Measurements from ENCODE around the gene OR51B2.
"Not testable (repeated sequence)": the region's sequence is repeated elsewhere in the genome, so short reads cannot be mapped to it uniquely, and the experiment has no call there.

Gene OR51B2, protein sequence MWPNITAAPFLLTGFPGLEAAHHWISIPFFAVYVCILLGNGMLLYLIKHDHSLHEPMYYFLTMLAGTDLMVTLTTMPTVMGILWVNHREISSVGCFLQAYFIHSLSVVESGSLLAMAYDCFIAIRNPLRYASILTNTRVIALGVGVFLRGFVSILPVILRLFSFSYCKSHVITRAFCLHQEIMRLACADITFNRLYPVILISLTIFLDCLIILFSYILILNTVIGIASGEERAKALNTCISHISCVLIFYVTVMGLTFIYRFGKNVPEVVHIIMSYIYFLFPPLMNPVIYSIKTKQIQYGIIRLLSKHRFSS

DNA sequence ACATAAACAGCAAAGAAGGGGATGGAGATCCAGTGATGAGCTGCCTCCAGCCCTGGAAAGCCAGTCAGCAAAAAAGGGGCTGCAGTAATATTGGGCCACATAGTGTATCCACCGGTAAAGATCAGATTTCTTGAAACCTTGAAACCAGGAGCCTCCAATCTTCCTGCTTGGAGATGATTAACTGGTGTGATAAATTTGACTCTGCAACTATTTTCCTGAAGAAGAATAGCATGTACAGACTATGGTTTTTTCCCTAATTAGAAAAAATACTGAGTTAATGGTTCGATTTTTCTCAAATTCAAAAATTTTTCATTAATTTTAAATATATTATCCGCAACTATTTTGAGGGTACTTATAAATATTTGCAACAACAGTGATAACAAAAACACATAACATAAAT is at the start of gene OR51B2:
Gene OR51B2, minus strand, starts transcription at position 101 of the 400 bp plus-strand sequence. Its CDS starts 0 bp downstream, at position 101.
- no peak for DNase-seq (ENCODE audit: low read depth)

DNA sequence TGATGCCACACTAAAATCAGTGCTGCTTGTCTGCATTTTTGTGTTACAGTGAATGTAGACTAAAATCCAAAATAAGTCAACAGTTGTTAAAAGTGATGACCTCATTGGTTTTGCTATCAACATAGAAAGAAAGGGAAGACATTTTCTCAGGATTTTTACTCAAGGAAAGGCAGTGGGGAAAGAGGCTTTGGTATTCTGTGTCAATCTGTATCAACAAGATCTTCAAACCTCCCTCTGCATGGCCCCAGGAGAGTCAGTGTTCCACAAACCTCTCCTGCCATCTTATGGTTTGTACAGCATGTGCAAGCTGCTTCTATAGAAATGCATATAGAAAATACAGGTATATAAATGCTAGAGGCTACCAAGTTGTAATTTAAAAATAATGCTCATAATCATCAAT is 45.7 kb upstream of the OR51B2 start:
- DNase-seq (ENCODE audit: low read depth) = no peak

DNA sequence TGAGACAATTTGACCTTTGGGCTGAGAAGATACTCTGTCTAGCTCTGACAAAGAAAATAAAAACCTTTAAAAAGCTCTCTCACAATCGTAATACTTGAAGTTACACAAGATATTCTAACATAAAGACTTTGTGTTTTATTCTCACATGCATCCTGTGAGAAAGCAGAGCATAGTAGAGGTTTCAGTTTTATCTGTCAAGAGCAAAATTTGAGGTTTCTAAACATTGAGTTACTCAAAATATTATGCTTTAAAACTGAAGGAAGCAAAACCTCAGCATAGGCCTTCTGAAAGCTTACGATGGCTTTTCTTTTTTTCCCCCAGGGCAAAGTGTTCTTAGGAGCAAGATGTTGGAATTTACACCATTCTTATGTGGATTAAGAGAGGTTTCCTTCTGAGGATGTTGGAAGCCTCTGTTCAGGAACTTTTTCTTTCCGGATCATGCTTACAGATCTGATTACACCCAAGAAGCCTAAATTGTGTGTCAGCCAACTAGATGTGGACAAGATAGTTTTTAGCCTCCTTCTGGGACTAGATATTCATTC is 44.5 kb upstream of the OR51B2 start:
- no peak for DNase-seq (ENCODE audit: low read depth)

DNA sequence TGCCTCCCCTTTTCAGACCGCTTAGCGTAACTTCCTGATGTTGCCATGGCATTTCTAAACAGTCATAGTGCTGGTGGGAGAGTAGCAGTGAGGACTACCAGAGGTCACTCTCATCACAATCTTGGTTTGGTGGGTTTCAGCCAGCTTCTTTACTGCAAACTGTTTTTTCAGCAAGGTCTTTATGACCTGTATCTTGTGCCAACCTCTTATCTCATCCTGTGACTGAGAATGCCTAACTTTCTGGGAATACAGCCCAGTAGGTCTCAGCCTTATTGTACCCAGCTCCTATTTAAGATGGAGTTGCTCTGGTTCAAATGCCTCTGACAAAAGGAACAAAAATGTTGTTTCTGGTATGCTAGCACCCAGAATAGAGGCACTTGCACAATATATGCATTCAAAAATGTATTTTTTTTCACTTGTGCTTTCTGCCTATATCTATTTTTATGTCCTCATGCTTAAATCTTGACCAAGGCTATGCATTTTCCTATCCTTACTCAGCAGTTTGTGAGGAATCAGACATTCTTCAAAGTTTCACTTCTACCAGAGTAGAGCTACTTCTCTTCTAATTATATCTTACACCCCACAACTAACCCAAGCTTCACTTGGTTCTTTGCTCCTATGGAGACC is 43.5 kb upstream of the OR51B2 start:
- no peak for DNase-seq (ENCODE audit: low read depth)

DNA sequence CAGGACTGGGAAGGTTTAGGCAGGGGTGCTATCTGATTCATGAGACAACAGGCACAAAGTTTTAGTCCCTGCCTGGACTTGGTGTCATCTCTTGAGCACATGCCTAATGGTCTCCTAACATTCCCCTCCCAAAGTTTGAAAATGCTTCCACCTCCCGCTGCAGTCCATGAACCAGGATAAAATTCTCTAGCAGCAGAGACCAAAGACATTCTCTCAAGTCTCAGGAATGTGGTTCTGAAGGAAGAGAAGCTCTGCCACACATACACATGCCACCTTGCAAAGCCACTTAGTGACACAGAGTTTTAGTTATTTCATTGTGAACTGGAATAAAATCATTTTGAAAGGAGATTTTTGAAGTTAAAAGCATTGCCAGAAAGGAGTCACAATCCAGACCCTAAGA is 42.8 kb upstream of the OR51B2 start:
- no peak for DNase-seq (ENCODE audit: low read depth)

DNA sequence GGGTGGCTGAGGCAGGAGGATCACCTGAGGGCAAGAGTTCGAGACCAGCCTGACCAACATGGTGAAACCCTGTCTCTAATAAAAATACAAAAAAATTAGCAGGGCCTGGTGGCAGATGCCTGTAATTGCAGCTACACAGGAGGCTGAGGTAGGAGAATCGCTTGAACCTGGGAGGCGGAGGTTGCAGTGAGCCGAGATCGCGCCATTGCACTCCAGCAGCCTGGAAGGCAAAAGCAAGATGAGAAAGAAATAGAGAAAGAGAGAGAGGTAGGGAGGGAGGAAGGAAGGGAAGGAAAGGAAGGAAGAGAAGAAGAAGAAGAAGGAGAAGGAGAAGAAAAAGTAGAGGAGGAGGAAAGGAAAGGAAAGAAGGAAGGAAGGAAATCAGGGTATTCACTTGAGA is 42.3 kb upstream of the OR51B2 start:
- DNase-seq (ENCODE audit: low read depth) = not testable (repeated sequence)

DNA sequence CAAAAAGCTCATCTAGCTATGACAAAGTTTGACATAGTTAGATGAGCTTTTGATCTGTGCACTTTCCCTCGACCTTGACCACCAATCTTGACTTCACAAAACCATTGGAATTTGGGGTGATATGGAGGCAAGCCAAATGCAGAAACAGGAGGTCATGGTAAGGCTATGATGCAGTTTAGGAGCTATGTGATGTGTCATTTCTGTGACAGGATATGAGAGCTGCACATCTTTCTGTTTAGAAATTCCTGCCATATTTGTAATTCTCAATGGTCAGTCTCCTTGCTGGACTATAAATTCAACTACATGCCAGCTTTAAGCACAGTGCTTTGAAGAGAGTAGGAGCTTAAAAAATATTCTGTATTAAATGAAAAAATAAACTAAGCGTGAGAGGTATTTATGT is 40.1 kb upstream of the OR51B2 start:
- DNase-seq (ENCODE audit: low read depth) = peak; percentile 97

DNA sequence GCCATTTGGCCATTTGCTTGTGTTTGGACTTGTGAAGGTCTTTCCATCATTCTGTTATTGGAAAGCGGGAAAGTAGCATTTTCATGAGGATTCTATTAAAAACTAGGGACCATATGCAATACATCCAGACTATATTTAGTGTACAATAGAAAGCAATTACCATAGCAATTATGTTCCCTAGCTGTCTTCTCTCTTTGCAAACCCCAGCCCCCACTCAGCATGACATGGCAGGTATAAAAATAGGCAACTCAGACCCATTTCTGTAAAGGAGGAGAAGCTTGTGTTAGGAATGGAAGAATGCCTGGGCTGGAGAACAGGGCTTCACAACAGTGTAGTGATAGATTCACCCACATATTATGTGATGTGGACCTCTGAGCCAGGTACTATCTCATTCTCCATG is 39.6 kb upstream of the OR51B2 start:
- no peak for DNase-seq (ENCODE audit: low read depth)

DNA sequence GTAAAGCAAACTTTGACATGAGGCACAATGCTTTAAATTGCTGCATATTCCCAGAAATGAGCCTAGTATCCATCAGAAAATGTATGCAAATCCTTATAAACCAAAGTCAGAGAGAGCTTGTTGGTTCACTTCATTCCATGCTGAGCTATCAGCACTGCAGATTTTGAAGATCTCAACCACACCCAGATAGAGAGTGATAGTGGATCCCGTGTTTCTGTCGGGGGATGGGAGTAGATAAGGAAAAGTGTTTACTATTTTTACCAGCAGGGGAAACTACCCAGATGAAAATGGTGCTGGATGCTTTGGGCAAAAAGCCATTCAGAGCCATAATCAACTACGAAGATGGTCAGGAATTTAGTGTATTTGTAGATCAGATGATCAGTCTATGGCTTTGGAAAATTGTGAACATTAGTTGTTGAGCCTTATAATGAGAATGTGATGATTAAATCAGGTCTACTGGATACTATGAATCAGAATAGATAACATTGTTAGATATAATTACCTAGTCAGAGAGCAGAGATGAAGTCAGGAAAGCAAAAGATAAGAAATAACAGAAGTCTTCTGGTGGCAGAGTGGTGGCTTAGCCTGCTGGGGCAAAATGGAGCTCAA is 38.0 kb upstream of the OR51B2 start:
- DNase-seq (ENCODE audit: low read depth) = no peak

DNA sequence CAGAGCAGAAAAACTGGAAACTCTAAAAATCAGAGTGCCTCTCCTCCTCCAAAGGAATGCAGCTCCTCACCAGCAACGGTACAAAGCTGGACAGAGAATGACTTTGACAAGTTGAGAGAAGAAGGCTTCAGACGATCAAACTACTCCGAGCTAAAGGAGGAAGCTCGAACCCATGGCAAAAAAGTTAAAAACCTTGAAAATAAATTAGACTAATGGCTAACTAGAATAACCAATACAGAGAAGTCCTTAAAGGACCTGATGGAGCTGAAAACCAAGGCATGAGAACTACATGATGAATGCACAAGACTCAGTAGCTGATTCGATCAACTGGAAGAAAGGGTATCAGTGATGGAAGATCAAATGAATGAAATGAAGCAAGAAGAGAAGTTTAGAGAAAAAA is 31.9 kb upstream of the OR51B2 start:
- DNase-seq (ENCODE audit: low read depth) = not testable (repeated sequence)

DNA sequence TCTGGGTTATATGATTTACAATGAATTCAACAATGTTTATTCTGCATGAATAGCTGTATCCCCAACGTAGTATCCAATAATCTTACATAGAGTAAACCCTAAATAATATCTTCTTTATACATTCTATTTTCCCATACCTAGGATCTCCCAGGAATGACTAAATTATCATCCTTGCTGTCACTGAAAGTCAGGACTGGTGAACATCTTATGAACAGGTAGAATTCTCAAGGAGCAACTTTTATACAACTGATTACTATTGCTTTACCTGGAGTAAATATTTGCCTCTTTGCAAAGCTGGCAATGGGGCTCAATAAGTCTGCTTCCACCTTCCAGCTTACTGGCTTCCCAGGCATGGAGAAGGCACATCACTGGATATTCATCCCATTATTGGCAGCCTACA is 27.1 kb upstream of the OR51B2 start, which contains the start of gene OR51B6:
Gene OR51B6, plus strand, starts transcription at position 301 of the 400 bp plus-strand sequence. Its CDS starts 0 bp downstream, at position 301.
- no peak for DNase-seq (ENCODE audit: low read depth)

DNA sequence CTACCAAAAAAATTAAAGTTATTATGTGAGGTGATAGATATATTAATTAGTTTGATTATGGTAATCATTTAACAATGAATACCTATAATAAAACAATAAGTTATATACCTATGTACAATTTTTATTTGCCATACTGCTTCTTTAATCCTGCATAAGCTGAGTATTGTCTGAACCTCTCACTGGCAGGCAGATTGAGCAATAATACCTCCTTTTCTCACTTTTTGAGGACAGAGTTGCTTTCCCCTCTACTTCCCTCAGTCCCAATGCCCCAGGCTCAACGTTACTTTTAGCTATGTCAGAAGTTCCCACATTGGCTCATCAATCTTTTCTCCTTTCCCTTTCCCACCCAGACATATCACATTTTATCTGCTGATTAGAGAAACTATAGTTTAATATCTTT is 25.5 kb upstream of the OR51B2 start:
- no peak for DNase-seq (ENCODE audit: low read depth)

DNA sequence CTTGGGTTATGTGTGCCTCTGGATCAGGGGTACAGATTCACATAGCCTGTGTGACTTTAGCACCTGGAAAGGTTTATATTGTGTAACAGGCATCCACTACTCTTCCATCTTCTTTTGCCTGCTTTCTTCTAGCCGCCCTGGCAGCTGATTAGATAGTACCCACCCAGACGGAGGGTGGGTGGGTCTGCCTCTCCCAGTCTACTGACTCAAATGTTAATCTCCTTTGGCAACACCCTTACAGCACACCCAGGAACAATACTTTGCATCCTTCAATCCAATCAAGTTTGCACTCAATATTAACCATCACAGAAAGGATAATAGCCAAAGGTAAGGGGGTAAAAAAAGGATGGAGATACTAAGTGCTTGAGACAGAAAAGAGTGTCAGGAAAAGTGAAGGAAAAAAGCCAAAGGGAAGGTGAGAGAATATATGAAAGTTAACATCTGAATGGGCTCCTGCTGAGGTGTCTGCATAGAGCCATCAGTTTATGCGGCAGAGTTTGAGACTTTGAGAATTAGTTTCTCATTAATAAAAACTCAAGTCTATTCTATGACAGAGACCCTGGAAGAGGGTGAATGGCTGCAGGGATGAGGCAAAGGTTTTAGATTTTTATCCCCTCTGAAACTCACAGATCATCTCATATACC is 24.6 kb upstream of the OR51B2 start:
- no peak for DNase-seq (ENCODE audit: low read depth)

DNA sequence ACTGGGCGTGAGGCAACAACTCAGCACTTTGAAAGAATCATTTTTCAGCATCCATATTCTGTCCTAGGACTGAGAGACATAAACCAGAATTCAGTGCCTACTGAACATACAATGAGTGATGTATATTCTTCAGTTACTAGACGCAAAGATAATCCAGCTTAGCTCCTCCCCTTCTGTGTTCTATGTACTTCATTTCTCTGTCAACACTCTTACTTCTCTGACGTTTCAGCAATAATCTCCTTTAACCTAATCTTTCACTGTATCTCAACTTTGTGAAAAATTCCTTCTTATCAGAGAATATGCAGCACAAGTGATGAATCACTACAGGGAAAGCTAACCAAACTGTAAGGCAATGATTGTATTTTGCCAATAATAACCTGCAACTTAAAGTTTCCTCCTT is 21.7 kb upstream of the OR51B2 start:
- no peak for DNase-seq (ENCODE audit: low read depth)

DNA sequence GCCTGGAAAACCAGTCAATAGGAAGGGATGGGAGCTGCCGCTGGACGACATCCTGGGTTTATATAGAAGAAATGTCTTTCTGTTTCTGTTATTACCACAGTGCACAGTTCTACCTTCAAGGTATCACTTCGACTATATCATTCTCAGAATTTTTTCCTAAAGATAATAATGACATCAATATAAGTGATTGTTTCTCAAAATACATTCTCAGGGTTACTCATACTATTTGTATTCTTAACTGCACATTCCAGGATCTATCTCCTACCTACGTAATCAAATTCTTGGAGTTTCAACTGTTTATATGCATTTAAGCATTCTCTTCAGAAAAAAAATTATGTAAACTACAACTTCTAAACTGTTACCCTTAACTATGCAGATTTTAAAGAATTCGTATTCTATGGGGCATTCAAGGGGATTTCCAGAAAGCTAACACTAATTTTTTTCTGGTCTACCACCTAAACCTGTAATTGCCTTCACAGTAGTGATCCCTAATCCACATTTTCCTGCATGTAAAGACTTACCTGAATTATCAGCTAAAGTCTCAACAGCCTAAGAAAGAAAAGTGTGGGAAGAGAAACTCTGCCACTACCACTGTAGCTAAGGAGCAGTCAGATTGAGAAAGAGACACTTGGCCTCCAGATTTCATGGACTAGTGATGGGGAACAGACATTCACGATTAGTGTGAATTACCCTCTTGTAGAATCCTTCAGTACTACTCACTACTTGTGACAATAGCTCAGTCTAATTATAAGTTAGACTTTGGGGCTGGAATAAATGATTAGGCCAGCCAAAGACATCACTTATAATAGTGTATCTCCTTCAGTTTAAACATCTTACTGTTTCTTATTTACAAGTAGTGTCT is 19.6 kb upstream of the OR51B2 start, which contains the start of gene OR51B5:
Gene OR51B5, minus strand, starts transcription at position 51 of the 862 bp plus-strand sequence. Its CDS starts 0 bp downstream, at position 51.
- DNase-seq (ENCODE audit: low read depth) = no peak

DNA sequence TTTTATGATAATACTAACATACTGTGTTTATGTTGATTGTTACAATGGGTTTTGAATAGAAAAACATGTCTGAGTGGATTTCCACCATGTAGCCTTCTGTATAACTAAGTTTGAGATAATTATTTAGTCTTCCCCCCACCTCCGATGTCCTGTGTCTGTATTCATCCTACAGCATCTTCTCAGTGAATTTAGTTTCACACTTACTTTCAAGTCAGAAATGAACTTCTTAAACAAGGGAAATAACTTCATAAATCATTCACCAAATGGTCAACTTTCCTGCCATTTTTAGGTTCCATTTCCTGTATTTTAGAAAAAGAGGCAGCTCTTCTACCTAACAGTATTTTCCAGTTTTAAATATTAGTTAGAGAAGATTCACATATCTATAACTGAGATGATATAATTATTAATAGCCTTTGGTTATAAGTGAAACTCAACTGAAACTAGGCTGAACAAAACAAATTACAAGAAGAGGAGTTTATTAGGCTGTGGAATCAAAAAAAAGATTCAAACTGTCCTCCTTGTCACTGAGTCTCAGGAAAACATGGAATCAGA is 15.8 kb upstream of the OR51B2 start:
- DNase-seq (ENCODE audit: low read depth) = no peak

DNA sequence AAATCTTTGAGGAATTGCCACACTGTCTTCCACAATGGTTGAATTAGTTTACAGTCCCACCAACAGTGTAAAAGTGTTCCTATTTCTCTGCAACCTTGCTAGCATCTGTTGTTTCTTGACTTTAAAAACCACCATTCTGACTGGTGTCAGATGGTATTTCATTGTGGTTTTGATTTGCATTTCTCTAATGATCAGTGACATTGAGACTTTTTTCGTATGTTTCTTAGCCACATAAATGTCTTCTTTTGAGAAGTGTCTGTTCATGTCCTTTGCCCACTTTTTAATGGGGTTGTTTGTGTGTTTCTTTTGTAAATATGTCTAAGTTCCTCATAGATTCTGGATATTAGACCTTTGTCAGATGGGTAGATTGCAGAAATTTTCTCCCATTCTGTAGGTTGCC is 13.2 kb upstream of the OR51B2 start:
- DNase-seq (ENCODE audit: low read depth) = not testable (repeated sequence)

DNA sequence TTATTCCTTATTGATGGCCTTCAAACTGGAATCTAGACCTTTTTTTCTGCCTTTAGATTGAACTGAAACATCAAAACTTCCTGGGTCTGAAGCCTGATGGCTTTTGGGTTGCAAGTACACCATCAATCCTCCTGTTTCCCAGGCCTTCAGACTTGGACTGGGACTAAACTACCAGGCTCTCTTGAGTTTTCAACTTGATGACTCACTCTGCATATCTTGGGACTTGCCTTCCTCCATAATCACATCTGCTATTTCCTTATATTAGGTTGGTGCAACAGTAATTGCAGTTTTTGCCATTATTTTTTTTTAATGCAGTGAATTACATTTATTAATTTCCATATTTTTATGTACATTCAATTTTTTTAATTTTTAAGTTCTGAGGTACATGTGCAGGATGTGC is 12.2 kb upstream of the OR51B2 start:
- no peak for DNase-seq (ENCODE audit: low read depth)

DNA sequence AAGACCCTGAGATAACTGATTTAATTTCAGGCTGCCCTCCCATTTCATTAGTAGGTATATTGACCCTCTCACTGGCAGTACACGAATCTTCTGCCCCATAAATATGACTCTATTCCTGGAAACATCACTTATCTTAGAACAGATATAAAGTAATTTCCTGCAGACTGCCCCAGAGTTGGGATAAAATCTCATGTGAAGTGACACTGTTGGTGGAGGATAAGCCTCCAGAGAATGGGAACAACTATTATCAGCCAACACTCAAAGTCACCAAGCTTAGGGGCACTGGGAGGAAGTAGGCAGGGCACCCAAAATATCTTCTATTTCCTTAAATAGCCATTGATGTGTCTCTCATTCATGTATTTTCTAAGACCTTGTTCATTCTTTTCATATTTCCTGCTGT is 11.1 kb upstream of the OR51B2 start:
- DNase-seq (ENCODE audit: low read depth) = no peak

DNA sequence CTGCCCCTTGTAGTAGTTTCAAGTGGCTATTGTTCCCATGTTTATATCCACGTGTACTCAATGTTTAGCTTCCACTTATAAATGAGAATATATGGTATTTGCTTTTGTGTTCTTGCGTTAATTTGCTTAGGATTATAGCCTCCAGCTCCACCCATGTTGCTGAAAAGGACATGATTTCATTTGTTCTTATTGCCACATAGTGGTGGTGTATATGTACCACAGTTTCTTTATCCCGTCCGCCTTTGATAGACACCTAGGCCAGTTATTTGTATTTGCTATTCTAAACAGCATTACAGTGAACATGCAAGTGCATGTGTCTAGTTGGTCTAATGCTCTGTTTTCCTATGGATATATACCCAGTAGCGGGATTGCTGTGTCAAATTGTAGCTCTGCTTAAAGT is 6.8 kb downstream of the OR51B2 start:
- no peak for DNase-seq (ENCODE audit: low read depth)
